IPS-20b (cell line): ENCODE measurements around the gene RABEPK.
"Not testable (repeated sequence)": the region's sequence is repeated elsewhere in the genome, so short reads cannot be mapped to it uniquely, and the experiment has no call there.

ENCODE experiments used
- H3K27ac ChIP-seq: one replicate; pipeline ENCODE4 v1.5.1; 2013; ENCODE audit warnings: low read length
- H3K27me3 ChIP-seq: 2 replicates; pipeline ENCODE4 v1.6.1; 2013; ENCODE audit warnings: mild to moderate bottlenecking, low read length, inconsistent platforms; ENCODE audit not compliant: insufficient read depth
- H3K36me3 ChIP-seq: 2 replicates; pipeline ENCODE4 v1.6.1; 2013; ENCODE audit warnings: low read depth, mild to moderate bottlenecking, inconsistent platforms, low read length, moderate library complexity; ENCODE audit not compliant: insufficient read depth
- H3K4me1 ChIP-seq: 2 replicates; pipeline ENCODE4 v1.6.1; 2013; ENCODE audit warnings: mild to moderate bottlenecking, control low read depth, inconsistent platforms, low read length, moderate library complexity; ENCODE audit not compliant: insufficient read depth
- H3K4me3 ChIP-seq: 2 replicates; pipeline ENCODE4 v1.5.1; 2013; ENCODE audit warnings: mild to moderate bottlenecking, low read length, inconsistent platforms
- H3K9ac ChIP-seq: 2 replicates; pipeline ENCODE4 v1.6.1; 2013; ENCODE audit warnings: low read depth, mild to moderate bottlenecking, inconsistent platforms, low read length, moderate library complexity
- H3K9me3 ChIP-seq: 2 replicates; pipeline ENCODE4 v1.6.1; 2013; ENCODE audit warnings: mild to moderate bottlenecking, low read depth, low read length, inconsistent platforms; ENCODE audit not compliant: insufficient read depth

RABEPK gene

GRCh38 chr9:125200216-125201047, at the start of gene RABEPK:
RABEPK (plus strand) TSS chr9:125200542; CDS start chr9:125203014, 2,472 bp downstream.
- Histone ChIP-seq H3K27me3 (no peaks in the 10 kb centered on the region), H3K9me3 (no peaks in the 10 kb centered on the region), H3K36me3 (peaks cover 10% of the 10 kb centered on the region; the same call in 1 of the 2 replicates), H3K4me1 (no peaks in the 10 kb centered on the region; the same call in 1 of the 2 replicates), H3K4me3 (peak within 1 kb of the TSS; percentile 85), H3K27ac (peak within 1 kb of the TSS; percentile 78), H3K9ac (peak within 1 kb of the TSS; percentile 76; the same call in 1 of the 2 replicates)

GRCh38 chr9:125151730-125152129, 48.6 kb upstream of the RABEPK start:
- H3K36me3 ChIP-seq: peaks cover 57% of the 10 kb centered on the region
- no peaks in the 10 kb centered on the region for H3K27me3 ChIP-seq
- H3K9me3 ChIP-seq: no peaks in the 10 kb centered on the region
- no peak overlapping the region for H3K9ac ChIP-seq
- no peak overlapping the region for H3K27ac ChIP-seq
- no peak overlapping the region for H3K4me3 ChIP-seq
- H3K4me1 ChIP-seq: no peaks in the 10 kb centered on the region

GRCh38 chr9:125153712-125154367, 46.5 kb upstream of the RABEPK start:
- peaks cover 67% of the 10 kb centered on the region for H3K36me3 ChIP-seq
- H3K4me1 ChIP-seq: no peaks in the 10 kb centered on the region
- H3K27me3 ChIP-seq: no peaks in the 10 kb centered on the region
- H3K4me3 ChIP-seq: no peak overlapping the region
- no peak overlapping the region for H3K27ac ChIP-seq
- H3K9me3 ChIP-seq: no peaks in the 10 kb centered on the region
- H3K9ac ChIP-seq: no peak overlapping the region

- Histone ChIP-seq H3K36me3 (peaks cover 45% of the 10 kb centered on the region), H3K9ac (no peak overlapping the region), H3K27me3 (no peaks in the 10 kb centered on the region), H3K4me1 (no peaks in the 10 kb centered on the region), H3K27ac (no peak overlapping the region), H3K9me3 (no peaks in the 10 kb centered on the region), H3K4me3 (no peak overlapping the region)
These were observed 43.8 kb upstream of the RABEPK start for GRCh38 chr9:125156551-125156950.

- no peak overlapping the region for H3K9ac ChIP-seq
- no peaks in the 10 kb centered on the region for H3K4me1 ChIP-seq
- no peak overlapping the region for H3K27ac ChIP-seq
- H3K27me3 ChIP-seq: no peaks in the 10 kb centered on the region
- H3K36me3 ChIP-seq: 0 out of 2 replicates have a peak, but pooled peaks cover 10% of the 10 kb centered on the region
- no peaks in the 10 kb centered on the region for H3K9me3 ChIP-seq
- H3K4me3 ChIP-seq: no peak overlapping the region
These were observed 39.6 kb upstream of the RABEPK start for GRCh38 chr9:125160750-125161149.

GRCh38 chr9:125161284-125161918, 38.9 kb upstream of the RABEPK start:
- H3K4me1 ChIP-seq: no peaks in the 10 kb centered on the region

GRCh38 chr9:125162891-125163290, 37.5 kb upstream of the RABEPK start:
- H3K9ac ChIP-seq, H3K9me3 ChIP-seq, H3K4me3 ChIP-seq, H3K27ac ChIP-seq, H3K27me3 ChIP-seq, H3K4me1 ChIP-seq, H3K36me3 ChIP-seq: not testable (repeated sequence)

More at GRCh38 chr9:125161284-125161918, 38.9 kb upstream of the RABEPK start:
- 0 out of 2 replicates have a peak, but pooled peaks cover 10% of the 10 kb centered on the region for H3K36me3 ChIP-seq
- H3K27ac ChIP-seq: no peak overlapping the region
- H3K4me3 ChIP-seq: no peak overlapping the region
- no peaks in the 10 kb centered on the region for H3K27me3 ChIP-seq
- no peak overlapping the region for H3K9ac ChIP-seq
- no peaks in the 10 kb centered on the region for H3K9me3 ChIP-seq

GRCh38 chr9:125166762-125167161, 33.6 kb upstream of the RABEPK start:
- no peaks in the 10 kb centered on the region for H3K9me3 ChIP-seq
- no peak overlapping the region for H3K4me3 ChIP-seq
- H3K4me1 ChIP-seq: no peaks in the 10 kb centered on the region
- H3K9ac ChIP-seq: no peak overlapping the region
- H3K36me3 ChIP-seq: peaks cover 26% of the 10 kb centered on the region
- no peak overlapping the region for H3K27ac ChIP-seq
- H3K27me3 ChIP-seq: no peaks in the 10 kb centered on the region

GRCh38 chr9:125169895-125170294, 30.4 kb upstream of the RABEPK start:
- H3K27me3 ChIP-seq: no peaks in the 10 kb centered on the region
- peaks cover 26% of the 10 kb centered on the region for H3K36me3 ChIP-seq
- H3K9ac ChIP-seq: no peak overlapping the region

GRCh38 chr9:125172031-125172755, 28.1 kb upstream of the RABEPK start:
- no peak overlapping the region for H3K27ac ChIP-seq
- H3K36me3 ChIP-seq: peaks cover 26% of the 10 kb centered on the region
- no peaks in the 10 kb centered on the region for H3K9me3 ChIP-seq
- no peaks in the 10 kb centered on the region for H3K27me3 ChIP-seq
- no peak overlapping the region for H3K9ac ChIP-seq
- H3K4me3 ChIP-seq: no peak overlapping the region
- H3K4me1 ChIP-seq: no peaks in the 10 kb centered on the region

More at GRCh38 chr9:125169895-125170294, 30.4 kb upstream of the RABEPK start:
- no peaks in the 10 kb centered on the region for H3K4me1 ChIP-seq
- no peak overlapping the region for H3K4me3 ChIP-seq
- no peak overlapping the region for H3K27ac ChIP-seq
- no peaks in the 10 kb centered on the region for H3K9me3 ChIP-seq

- H3K4me3 ChIP-seq: no peak overlapping the region
- no peak overlapping the region for H3K9ac ChIP-seq
- no peaks in the 10 kb centered on the region for H3K27me3 ChIP-seq
- no peaks in the 10 kb centered on the region; the same call in 1 of the 2 replicates for H3K36me3 ChIP-seq
- H3K4me1 ChIP-seq: no peaks in the 10 kb centered on the region
- H3K9me3 ChIP-seq: no peaks in the 10 kb centered on the region
- no peak overlapping the region for H3K27ac ChIP-seq
These were observed 23.7 kb upstream of the RABEPK start for GRCh38 chr9:125176636-125177035.
